GM12864 (cell line): ENCODE data around the gene DRD2.

Experiments
- DNase-seq: peaks from one replicate; pipeline ENCODE4 v3.0.0-alpha.2; 2011; ENCODE audit warnings: low read depth
- H3K4me3 ChIP-seq: 2 replicates; pipeline ENCODE4 v1.5.1; 2011; ENCODE audit warnings: mild to moderate bottlenecking, low read depth, low read length, control low read depth
- TF ChIP-seq, protein P1 (sequence below): IDR thresholded peaks from 2 replicates; pipeline ENCODE4 v1.5.1; 2011; ENCODE audit warnings: low read depth, mild to moderate bottlenecking, moderate library complexity, low read length, control low read depth, inconsistent platforms; ENCODE audit errors: missing control alignments

The DRD2 gene

DNA sequence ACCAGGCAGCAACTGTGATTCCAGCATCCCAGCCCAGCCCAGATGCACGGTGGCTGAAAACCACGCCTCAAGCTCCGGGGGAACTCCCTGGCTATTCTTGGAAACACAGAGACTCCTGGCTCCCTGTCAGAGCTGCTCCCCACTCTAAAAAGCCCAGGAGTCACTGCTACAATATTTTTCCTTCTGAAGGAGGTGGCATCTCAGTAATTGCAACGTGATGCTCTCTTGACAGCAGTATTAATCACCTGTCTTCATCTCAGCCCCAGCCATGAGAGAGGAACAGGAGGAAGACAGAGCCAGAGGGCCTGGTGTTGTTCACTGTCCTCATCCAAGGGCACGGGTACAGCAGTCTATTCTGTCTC, 26.9 kb downstream of the DRD2 start:
- H3K4me3 ChIP-seq, result no peak overlapping the region
- DNase-seq, result no peak
- TF ChIP-seq, protein P1, sequence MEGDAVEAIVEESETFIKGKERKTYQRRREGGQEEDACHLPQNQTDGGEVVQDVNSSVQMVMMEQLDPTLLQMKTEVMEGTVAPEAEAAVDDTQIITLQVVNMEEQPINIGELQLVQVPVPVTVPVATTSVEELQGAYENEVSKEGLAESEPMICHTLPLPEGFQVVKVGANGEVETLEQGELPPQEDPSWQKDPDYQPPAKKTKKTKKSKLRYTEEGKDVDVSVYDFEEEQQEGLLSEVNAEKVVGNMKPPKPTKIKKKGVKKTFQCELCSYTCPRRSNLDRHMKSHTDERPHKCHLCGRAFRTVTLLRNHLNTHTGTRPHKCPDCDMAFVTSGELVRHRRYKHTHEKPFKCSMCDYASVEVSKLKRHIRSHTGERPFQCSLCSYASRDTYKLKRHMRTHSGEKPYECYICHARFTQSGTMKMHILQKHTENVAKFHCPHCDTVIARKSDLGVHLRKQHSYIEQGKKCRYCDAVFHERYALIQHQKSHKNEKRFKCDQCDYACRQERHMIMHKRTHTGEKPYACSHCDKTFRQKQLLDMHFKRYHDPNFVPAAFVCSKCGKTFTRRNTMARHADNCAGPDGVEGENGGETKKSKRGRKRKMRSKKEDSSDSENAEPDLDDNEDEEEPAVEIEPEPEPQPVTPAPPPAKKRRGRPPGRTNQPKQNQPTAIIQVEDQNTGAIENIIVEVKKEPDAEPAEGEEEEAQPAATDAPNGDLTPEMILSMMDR, result no peak

DNA sequence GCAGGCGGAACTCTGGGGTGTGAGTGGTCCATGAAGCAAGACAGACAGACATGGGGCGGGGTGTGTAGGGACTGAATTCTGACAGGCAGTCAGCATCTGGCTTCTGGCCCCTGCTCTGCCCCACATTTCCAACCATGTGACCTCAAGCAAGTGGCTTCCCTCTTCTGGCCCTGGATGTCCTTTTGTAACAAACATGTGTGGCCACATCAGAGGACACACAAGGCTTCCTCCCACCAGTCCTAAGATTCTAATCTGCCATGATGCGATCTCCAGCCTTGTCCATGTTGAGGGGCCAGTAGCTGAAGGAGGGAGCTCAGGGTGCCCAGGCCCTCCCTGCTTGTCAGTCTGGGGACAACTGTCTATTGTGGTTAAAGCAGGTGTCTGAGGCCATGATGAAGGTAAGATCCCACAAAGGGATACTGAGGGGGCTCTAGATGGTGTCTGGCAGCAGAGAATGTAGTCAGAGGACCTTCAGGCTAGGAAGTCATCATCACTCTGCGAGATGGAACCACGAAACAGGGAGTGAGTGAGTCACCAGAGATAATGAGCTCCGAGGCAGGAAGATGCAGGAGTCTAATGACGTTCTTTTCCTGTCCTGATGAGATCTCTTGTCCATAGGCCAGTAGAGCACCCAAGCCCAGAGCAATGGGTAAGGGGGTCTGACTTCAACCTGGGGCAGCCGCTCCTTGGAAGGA, 27.4 kb downstream of the DRD2 start:
- DNase-seq, result no peak
- H3K4me3 ChIP-seq, result no peak overlapping the region
- TF ChIP-seq, protein P1, result no peak

DNA sequence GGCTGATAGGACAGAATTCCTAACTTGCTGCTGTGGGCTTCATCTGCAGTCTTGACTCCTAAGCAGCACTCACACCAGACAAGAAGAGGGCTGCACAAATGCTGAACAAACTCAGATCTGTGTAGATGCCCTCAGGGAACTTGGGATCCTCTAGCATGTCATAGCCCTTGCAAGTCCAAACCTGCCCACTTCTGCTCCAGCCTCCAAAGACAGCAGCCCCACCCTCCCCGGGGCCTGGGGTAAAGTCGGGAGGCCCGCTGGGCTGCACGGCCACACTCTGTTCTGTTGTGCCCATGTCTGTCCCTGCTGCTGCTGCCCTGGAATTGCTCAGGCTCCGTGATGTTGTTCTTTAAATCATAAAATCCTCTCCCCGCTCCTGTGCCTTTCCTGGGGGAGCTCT, 28.3 kb downstream of the DRD2 start:
- DNase-seq, result no peak
- TF ChIP-seq, protein P1, result no peak
- no peak overlapping the region for H3K4me3 ChIP-seq

DNA sequence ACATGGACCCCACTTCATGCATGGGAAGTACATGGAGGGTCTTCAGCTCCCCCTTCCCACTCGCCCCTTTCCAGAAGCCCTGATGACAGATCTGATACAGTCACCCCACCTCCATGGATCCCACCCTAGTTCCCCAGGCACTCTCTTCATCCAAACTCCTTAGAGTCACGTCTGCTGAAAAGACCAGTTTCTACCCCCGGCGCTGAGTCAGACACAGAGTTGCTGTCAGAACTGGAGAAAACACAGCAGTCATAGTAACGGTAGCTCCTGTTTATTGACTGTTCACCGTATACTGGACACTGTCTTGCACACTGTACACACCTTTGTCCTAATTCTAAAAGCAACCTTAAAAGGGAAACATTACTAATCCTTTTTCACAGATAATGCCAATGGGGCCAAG, 29.1 kb downstream of the DRD2 start:
- DNase-seq, result no peak
- TF ChIP-seq, protein P1, result no peak
- no peak overlapping the region for H3K4me3 ChIP-seq

DNA sequence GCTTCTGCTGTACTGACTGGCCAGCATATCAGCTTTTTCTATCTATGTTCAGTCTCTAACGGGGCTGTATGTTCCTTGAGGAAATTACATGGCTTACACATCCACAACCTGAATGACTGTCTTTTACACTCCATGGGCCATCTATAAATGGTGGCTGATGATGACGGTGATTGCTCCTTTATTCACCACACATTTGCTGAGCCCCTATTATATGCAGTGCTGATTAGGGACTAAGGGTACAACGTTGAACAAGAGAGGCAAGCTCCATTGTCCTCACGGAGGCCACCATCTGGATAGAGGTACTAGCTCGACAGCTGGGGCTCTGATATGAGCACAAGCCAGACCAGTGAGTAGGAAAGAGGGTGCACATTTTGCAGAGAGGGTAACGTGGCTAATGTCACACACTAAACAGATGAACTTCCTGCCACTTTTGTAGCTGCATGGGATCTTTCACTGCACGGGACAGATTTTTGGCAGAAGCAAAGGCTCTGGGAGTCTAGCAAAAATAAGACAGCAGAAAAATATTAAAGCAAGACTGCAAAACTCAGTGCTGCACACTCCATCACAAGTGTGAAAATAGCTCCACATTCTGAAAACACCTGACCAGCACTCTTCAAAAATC, 30.6 kb downstream of the DRD2 start:
- no peak overlapping the region for H3K4me3 ChIP-seq
- no peak for DNase-seq
- TF ChIP-seq, protein P1, result no peak

DNA sequence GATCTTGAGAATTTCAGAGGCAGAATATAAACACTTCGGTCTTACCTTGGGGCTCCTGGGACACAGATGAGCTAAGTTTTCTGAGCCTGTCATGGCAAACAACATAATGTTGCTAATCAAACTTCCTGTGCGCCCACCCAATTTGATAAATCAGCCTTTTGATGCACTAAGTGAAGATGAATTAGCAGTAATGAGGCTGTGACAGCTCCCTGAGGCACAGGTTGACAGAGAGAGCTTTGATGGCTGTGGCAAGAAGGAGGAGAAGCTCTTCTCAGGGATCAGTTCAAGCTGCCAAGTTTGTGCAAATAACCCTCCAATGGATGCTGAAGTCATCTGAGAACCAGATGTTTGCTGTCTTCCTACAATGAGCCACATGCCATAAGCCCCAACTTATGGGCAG, 34.4 kb downstream of the DRD2 start:
- H3K4me3 ChIP-seq, result no peak overlapping the region
- TF ChIP-seq, protein P1, result no peak
- no peak for DNase-seq
